ENCODE measurements around the gene CD180. TPM values are rescaled to one million over a fixed set of nuclear protein-coding genes. Genes with fewer than 3 reads are reported as not detected.

Gene CD180
- total and polyA plus RNA-seq, 2 donors (not counting 3 experiments of a cell fraction or from before 2014, with no cell fraction given) = not detected

- Histone ChIP-seq H3K4me3 (replicated peaks in 1 of 3; ENCODE audit: insufficient read depth in 1 of 3, low read depth in 1 of 3, low read length in 3 of 3) (no peak overlapping the region), H3K4me1 (ENCODE audit: control insufficient read depth, extremely low read depth, insufficient read depth, low read length) (no peaks in the 10 kb centered on the region), H3K27ac (ENCODE audit: insufficient read depth, low read depth, low read length) (no peak overlapping the region), H2AFZ (ENCODE audit: low read depth, low read length) (no peak overlapping the region), H3K9ac (replicated peaks; ENCODE audit: extremely low read depth, insufficient read depth, low read length) (no peak overlapping the region), H3K9me3 (replicated peaks; ENCODE audit: control insufficient read depth, insufficient read depth, low read length) (no peaks in the 10 kb centered on the region), H3K4me2 (ENCODE audit: insufficient read depth, low read length) (no peak overlapping the region), H3K27me3 (ENCODE audit: control insufficient read depth in 2 of 2, insufficient read depth in 2 of 2, low read length in 2 of 2) (no peaks in the 10 kb centered on the region), H3K9me1 (replicated peaks; ENCODE audit: control insufficient read depth, extremely low read depth, insufficient read depth, low read length) (no peaks in the 10 kb centered on the region), H3K36me3 (ENCODE audit: control insufficient read depth in 2 of 2, extremely low read depth in 1 of 2, insufficient read depth in 2 of 2, low read length in 2 of 2) (no peaks in the 10 kb centered on the region), H3K79me2 (ENCODE audit: control insufficient read depth, insufficient read depth, low read length) (no peaks in the 10 kb centered on the region), H4K20me1 (replicated peaks; ENCODE audit: control insufficient read depth, extremely low read depth, insufficient read depth, low read length) (no peaks in the 10 kb centered on the region)
- DNase-seq (ENCODE audit: low read depth, low spot score) = no peak
- dilution Hi-C loops (cut with MboI; ENCODE audit: extremely low pct_ligation_motif_present, low sequenced_read_pairs) (no loop called here), intact Hi-C loops (cut with micrococcal nuclease) (no loop called here)
- no peak for TF ChIP-seq EZH2 (IDR thresholded peaks at IDR 0.05; ENCODE audit: borderline replicate concordance, low read depth, low read length, severe bottlenecking)
- no peak for TF ChIP-seq MAX (IDR thresholded peaks at IDR 0.05; ENCODE audit: insufficient read depth, insufficient read length)
- TF ChIP-seq POLR2AphosphoS5 (IDR thresholded peaks at IDR 0.05; ENCODE audit: insufficient read depth, low read depth, low read length) = no peak
- TF ChIP-seq CTCF (IDR thresholded peaks at IDR 0.05; ENCODE audit: extremely low read depth in 1 of 2, insufficient read depth in 1 of 2, low read depth in 1 of 2, low read length in 2 of 2) = no peak
- no peak for TF ChIP-seq GATA2 (IDR thresholded peaks at IDR 0.05; ENCODE audit: insufficient read depth, insufficient read length, low read depth, low read length)
- no peak for TF ChIP-seq FOS (IDR thresholded peaks at IDR 0.05; ENCODE audit: borderline replicate concordance, insufficient read depth, low read length)
- no peak for TF ChIP-seq POLR2A (IDR thresholded peaks at IDR 0.05; ENCODE audit: low read depth, low read length)
- no peak for TF ChIP-seq JUN (IDR thresholded peaks at IDR 0.05; ENCODE audit: borderline replicate concordance, insufficient read depth, insufficient read length, low read depth)
- CTCF ChIA-PET = no interaction called here
- BruUV-seq (replicated peaks) = no TSS peak
- no peak for FAIRE-seq
- POLR2A ChIA-PET = no interaction called here
Observed at GRCh38 chr5:67189931-67190330, 6.7 kb downstream of the CD180 start.
